Activated CD4-positive, alpha-beta memory T cell treated with anti-CD3 and anti-CD28 coated beads for 36 hours (primary cell): Measurements from ENCODE around the gene SIK2. TPM values are rescaled to one million over a fixed set of nuclear protein-coding genes. Genes with fewer than 3 reads are reported as not detected.
A peak's percentile ranks its signal among the peaks of the same experiment; 100 is the strongest.

Experiments
- CTCF ChIA-PET: fragments of 350-600 bp; sonication (Branson Sonifier 250); formaldehyde crosslinking; loops from one replicate; lab custom pipeline; 2021; ENCODE audit warnings: antibody characterized with exemption, inconsistent platforms; lab: Charles Lee
- POLR2A ChIA-PET: fragments of 350-600 bp; sonication (Branson Sonifier 250); formaldehyde crosslinking; loops from one replicate; lab custom pipeline; 2021; ENCODE audit warnings: antibody characterized with exemption; lab: Charles Lee
- DNase-seq: peaks from one replicate; pipeline ENCODE4 v3.0.0-alpha.2; 2020
- H3K27ac Mint-ChIP-seq: one replicate; pipeline ENCODE4 v1.8.0; 2021; ENCODE audit warnings: mixed read lengths
- H3K27me3 Mint-ChIP-seq: one replicate; pipeline ENCODE4 v1.8.0; 2021; ENCODE audit warnings: mixed read lengths
- H3K36me3 Mint-ChIP-seq: one replicate; pipeline ENCODE4 v1.8.0; 2021; ENCODE audit warnings: mixed read lengths
- H3K4me1 Mint-ChIP-seq: one replicate; pipeline ENCODE4 v1.8.0; 2021; ENCODE audit warnings: low read depth, mixed read lengths
- H3K4me3 Mint-ChIP-seq: one replicate; pipeline ENCODE4 v1.8.0; 2021; ENCODE audit warnings: mild to moderate bottlenecking, mixed read lengths
- H3K9me3 Mint-ChIP-seq: one replicate; pipeline ENCODE4 v1.8.0; 2021; ENCODE audit warnings: mixed read lengths
- intact Hi-C: fragments of 100-400 bp; cut with micrococcal nuclease; formaldehyde crosslinking; loops from one replicate; pipeline ENCODE4 v1.15.1; 2023
- total RNA-seq, 2 experiments: library from RNA; stranded (reverse); gene quantifications; one replicate each; pipeline ENCODE4 v1.2.3, GENCODE V29; 2021

Gene SIK2
- total RNA-seq, 2 experiments from 2014 or later = 4.6 to 6.2 TPM

DNA sequence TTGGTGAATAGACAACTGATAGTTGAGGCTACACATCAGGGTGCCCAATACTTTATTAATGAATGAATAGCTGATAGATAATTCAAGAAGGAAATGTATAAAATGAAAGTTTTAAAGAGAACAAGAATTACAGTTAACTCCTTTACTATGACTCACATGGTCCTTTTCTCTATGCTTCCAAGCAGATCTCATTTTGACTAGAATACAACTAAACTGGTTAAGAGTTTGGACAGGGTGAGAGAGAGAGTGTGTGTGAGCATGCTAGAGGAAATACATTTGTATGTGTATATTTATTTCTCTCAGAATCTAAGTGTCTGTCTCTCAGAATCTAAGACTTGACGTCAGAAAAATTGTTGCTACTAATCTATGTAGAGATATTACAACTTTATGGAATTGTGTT is 66.7 kb downstream of the SIK2 start:
- intact Hi-C loops = no loop called here
- Mint-ChIP-seq H3K9me3 (no peaks in the 10 kb centered on the region), H3K27me3 (no peaks in the 10 kb centered on the region), H3K36me3 (peaks cover 10% of the 10 kb centered on the region), H3K27ac (no peak overlapping the region), H3K4me3 (no peak overlapping the region), H3K4me1 (peaks cover 15% of the 10 kb centered on the region)
- DNase-seq = no peak
- CTCF ChIA-PET = interaction anchor here (0.6 kb wide), 1 partner anchor 141 kb away, joined by 3 read pairs; no protein-coding TSS in a partner anchor
- POLR2A ChIA-PET = no interaction called here

DNA sequence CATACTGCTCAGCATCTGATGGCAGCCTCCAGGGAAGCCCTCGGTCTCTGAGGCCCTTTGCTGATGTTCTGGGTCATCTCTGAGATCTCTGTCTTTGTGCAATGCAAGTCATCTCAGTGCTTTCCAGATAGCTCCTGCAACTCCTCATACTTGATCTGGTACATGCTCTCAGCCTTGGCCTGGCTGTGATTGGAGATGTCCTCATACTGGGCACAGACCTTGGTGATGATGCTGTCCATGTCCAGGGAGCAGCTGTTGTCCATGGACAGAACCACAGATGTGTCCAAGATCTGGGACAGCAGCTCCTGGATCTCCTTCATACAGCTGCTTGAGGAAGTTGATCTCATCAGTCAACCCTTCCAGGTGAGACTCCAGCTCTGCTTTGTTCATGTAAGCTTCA is 69.1 kb downstream of the SIK2 start:
- ChIA-PET POLR2A (no interaction called here), CTCF (no interaction called here)
- no peak for DNase-seq
- H3K9me3 Mint-ChIP-seq = peaks cover 4% of the 10 kb centered on the region
- peaks cover 15% of the 10 kb centered on the region for H3K4me1 Mint-ChIP-seq
- H3K4me3 Mint-ChIP-seq = no peak overlapping the region
- intact Hi-C loops = no loop called here
- peaks cover 23% of the 10 kb centered on the region for H3K36me3 Mint-ChIP-seq
- no peak overlapping the region for H3K27ac Mint-ChIP-seq
- no peaks in the 10 kb centered on the region for H3K27me3 Mint-ChIP-seq

DNA sequence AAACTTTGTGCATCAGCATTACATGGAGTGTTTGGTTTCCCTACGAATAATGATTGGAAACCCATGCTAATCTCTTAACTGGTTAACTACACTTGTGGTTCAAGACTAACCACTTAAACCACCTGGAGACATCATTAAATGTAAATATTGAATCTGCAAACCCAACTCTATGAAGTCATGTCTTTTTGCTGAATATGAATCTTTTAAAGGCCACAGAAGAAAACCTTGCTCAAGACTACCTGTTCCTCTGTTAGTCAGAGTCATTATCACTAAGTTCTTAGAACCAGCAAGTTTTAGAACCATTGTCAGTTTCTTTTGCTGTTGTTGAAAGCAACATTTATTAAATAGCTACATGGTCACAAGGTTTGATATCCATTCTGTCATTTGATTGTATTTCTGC is 70.7 kb downstream of the SIK2 start:
- peaks cover 4% of the 10 kb centered on the region for H3K9me3 Mint-ChIP-seq
- no peak for DNase-seq
- peaks cover 23% of the 10 kb centered on the region for H3K36me3 Mint-ChIP-seq
- peak overlapping the region; percentile 33 for H3K27ac Mint-ChIP-seq
- H3K4me1 Mint-ChIP-seq = peaks cover 15% of the 10 kb centered on the region
- intact Hi-C loops = loop anchor here (2.0 kb wide), 1 partner anchor 26 kb away; no protein-coding TSS in a partner anchor
- H3K27me3 Mint-ChIP-seq = no peaks in the 10 kb centered on the region
- POLR2A ChIA-PET = no interaction called here
- CTCF ChIA-PET = no interaction called here
- H3K4me3 Mint-ChIP-seq = no peak overlapping the region

DNA sequence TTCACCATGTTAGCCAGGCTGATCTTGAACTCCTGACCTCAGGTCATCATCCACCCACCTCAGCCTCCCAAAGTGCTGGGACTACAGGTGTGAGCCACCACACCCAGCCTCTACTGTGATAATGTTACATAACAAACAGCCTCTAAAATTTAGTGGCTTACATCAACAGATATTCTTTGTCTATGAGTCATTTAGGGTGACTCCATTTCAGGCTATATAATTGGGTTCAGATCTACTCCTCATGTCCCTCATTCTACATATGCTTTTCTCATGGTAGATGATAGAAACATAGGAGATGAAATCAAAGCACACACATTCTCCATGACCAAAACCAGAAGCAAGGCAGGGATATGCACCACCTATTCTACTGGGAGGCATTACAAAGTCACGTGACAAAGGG is 72.7 kb downstream of the SIK2 start:
- POLR2A ChIA-PET = no interaction called here
- DNase-seq = no peak
- Mint-ChIP-seq H3K36me3 (peaks cover 23% of the 10 kb centered on the region), H3K4me1 (peaks cover 10% of the 10 kb centered on the region), H3K9me3 (peaks cover 4% of the 10 kb centered on the region), H3K4me3 (no peak overlapping the region), H3K27ac (no peak overlapping the region), H3K27me3 (no peaks in the 10 kb centered on the region)
- CTCF ChIA-PET = no interaction called here
- intact Hi-C loops = no loop called here

DNA sequence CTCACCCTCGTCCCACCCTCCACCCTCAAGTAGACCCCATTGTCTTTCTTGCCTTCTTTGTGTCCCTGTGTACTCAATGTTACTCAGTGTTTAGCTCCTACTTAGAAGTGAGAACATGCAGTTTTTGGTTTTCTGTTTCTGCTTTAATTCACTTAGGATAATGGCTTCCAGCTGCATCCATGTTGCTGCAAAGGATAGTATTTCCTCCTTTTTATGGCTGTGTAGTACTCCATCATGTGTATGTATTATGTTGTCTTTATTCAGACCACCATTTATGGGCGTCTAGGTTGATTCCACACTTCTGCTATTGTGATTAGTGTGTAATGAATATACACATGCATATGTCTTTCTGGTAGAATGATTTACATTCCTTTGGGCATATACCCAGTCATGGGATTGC is 73.6 kb downstream of the SIK2 start:
- POLR2A ChIA-PET = no interaction called here
- Mint-ChIP-seq H3K4me1 (peaks cover 10% of the 10 kb centered on the region), H3K36me3 (peaks cover 23% of the 10 kb centered on the region), H3K27me3 (no peaks in the 10 kb centered on the region), H3K9me3 (peaks cover 4% of the 10 kb centered on the region), H3K27ac (no peak overlapping the region), H3K4me3 (no peak overlapping the region)
- CTCF ChIA-PET = no interaction called here
- intact Hi-C loops = no loop called here
- DNase-seq = no peak

DNA sequence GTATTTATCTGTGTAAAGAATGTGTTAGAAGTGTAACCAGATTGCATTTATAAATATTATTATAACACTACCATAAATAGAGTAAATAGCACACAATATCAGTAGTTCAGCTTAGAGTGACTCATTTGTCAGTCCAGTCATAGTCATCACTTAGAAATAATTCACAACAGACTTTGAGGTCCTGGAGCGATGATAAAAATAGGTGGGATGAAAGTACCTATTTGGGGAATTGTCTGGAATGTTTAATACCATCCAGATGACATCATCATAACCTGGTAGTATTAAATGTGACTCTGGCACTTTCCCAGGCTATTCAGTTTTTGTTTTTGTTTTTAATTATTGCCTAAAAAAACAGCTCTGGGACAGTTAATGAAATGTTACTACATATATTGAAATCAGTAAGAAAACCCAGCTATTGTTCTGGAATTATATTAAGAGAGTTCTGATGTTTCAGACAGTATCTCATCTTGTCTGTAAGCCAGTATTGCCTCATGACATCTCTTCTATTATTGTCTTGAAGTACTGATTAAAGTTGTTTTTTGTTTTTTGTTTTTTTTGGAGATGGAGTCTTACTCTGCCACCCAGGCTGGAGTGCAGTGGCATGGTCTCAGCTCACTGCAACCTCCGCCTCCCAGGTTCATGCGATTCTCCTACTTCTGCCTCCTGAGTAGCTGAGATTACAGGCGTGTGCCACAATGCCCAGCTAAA is 74.8 kb downstream of the SIK2 start:
- H3K36me3 Mint-ChIP-seq = peaks cover 16% of the 10 kb centered on the region
- intact Hi-C loops = no loop called here
- no peak overlapping the region for H3K27ac Mint-ChIP-seq
- no peak overlapping the region for H3K4me3 Mint-ChIP-seq
- DNase-seq = no peak
- ChIA-PET POLR2A (no interaction called here), CTCF (no interaction called here)
- H3K9me3 Mint-ChIP-seq = peaks cover 4% of the 10 kb centered on the region
- H3K4me1 Mint-ChIP-seq = peaks cover 10% of the 10 kb centered on the region
- no peaks in the 10 kb centered on the region for H3K27me3 Mint-ChIP-seq

DNA sequence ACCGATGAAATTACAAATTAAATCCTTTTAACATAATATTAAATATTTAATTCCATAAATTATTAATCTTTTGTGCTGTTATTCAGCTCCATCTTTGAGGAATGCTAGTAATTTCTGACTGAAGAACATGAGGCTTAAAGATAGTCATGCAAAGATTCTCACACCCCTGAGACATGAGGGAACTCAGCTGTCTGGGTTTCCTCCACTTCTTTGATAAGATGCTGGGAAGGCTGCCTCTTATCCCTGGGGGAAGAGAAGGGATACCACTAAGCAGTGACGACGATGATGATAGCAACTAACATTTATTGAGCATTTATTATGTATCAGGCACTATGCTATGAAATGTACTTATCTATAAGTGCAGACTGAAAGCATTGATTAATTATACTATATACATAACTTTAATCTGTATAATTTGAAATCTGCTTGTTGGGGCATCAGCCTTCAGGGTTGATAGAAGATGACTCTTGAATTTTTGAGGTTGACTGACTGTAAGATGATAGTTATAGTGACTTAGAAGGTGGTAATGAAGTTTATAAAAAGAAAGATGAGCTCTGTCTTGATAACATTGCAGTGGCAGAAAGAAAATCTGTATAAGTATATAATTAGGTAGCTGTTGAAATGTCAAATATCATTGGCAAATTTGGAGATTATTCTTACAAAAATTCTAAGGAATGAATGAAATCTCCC is 78.4 kb downstream of the SIK2 start:
- no peak overlapping the region for H3K4me3 Mint-ChIP-seq
- H3K4me1 Mint-ChIP-seq = no peaks in the 10 kb centered on the region
- intact Hi-C loops = no loop called here
- ChIA-PET CTCF (interaction anchor here (0.6 to 1.4 kb wide), 2 partner anchors 76 to 116 kb away, joined by 3 to 5 read pairs; no protein-coding TSS in a partner anchor), POLR2A (no interaction called here)
- H3K27ac Mint-ChIP-seq = no peak overlapping the region
- H3K27me3 Mint-ChIP-seq = no peaks in the 10 kb centered on the region
- no peak for DNase-seq
- peaks cover 7% of the 10 kb centered on the region for H3K36me3 Mint-ChIP-seq
- peaks cover 3% of the 10 kb centered on the region for H3K9me3 Mint-ChIP-seq

DNA sequence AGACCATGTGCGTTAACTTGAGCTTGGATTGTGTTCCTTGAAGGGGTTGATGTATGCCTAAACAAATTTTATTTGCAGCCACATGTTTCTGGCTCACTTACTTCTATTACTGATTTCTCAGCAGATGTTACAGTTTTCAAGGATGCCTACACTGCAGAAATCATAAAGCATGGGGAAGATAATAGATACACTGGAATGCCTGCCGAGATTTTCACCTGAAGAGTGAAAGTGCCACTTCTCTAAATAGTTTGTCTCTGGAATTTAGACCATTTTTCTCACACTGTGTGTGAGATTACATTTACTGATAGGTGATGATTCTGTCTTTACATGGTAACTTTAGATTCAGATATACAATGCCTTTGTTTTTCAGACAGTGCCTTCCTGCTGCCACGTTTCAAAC is 81.6 kb downstream of the SIK2 start:
- Mint-ChIP-seq H3K27me3 (no peaks in the 10 kb centered on the region), H3K27ac (no peak overlapping the region), H3K9me3 (no peaks in the 10 kb centered on the region), H3K4me3 (no peak overlapping the region), H3K4me1 (no peaks in the 10 kb centered on the region), H3K36me3 (peaks cover 9% of the 10 kb centered on the region)
- ChIA-PET CTCF (no interaction called here), POLR2A (no interaction called here)
- DNase-seq = no peak
- intact Hi-C loops = no loop called here

DNA sequence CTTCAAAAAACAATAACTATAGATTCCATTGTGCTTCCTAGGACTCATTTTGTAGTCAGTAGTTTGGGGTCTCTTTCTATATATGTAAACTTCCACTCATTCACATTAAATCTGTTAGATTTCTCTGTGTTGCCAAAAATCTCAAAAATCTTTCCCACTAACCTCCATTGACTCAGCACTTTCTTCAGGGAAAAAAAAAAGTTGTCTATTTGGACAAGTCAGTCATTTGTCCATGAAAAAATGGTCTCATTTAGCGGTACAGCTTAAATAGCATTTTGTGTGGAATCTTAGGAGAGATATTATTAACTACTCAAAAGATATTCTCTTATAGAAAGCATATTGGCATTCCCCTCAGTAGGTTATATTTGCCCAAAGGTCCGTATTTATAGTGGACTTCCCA is 82.0 kb downstream of the SIK2 start:
- intact Hi-C loops = no loop called here
- POLR2A ChIA-PET = no interaction called here
- H3K27ac Mint-ChIP-seq = no peak overlapping the region

DNA sequence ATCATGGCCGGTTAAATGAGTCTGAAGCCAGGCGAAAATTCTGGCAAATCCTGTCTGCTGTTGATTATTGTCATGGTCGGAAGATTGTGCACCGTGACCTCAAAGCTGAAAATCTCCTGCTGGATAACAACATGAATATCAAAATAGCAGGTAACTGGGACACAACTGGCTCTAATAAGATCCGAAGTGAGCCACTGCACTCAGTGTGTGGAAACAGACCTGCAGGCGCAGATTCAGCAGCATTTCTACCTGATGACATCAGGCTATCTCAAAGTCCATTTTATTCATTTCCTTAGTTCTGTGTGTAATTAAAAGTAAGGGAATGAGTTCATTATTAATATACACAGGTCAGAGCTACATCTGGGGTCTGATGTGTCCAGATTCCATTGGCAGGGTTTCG is 85.8 kb downstream of the SIK2 start:
- Mint-ChIP-seq H3K4me1 (no peaks in the 10 kb centered on the region), H3K36me3 (peaks cover 14% of the 10 kb centered on the region), H3K27ac (no peak overlapping the region), H3K9me3 (no peaks in the 10 kb centered on the region), H3K27me3 (no peaks in the 10 kb centered on the region), H3K4me3 (no peak overlapping the region)
- POLR2A ChIA-PET = no interaction called here
- intact Hi-C loops = no loop called here
- CTCF ChIA-PET = no interaction called here
- no peak for DNase-seq

More for the DNA sequence above, 82.0 kb downstream of the SIK2 start:
- CTCF ChIA-PET = interaction anchor here (1.0 kb wide), 1 partner anchor 80 kb away, joined by 3 read pairs; no protein-coding TSS in a partner anchor
- Mint-ChIP-seq H3K9me3 (no peaks in the 10 kb centered on the region), H3K4me1 (no peaks in the 10 kb centered on the region), H3K27me3 (no peaks in the 10 kb centered on the region), H3K36me3 (peaks cover 9% of the 10 kb centered on the region), H3K4me3 (no peak overlapping the region)
- no peak for DNase-seq

DNA sequence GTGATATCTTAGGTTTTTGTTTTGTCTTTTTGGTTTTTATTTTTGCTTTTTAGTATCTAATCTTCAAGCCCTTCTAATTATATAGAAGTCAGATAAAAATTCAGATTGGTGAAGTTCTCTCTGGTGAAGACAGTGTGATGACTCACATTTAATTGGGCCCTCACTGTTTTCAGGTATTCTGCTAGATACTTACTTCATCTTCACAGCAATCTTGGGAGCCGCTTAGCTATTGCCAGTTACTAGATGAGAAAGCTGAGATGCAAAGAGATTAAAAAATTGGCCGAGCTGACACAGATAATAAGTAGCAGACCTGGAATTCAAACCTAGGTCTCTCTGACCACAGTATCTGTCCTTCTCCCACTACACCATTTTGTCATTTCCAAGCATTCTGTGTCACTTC is 88.9 kb downstream of the SIK2 start:
- no peak overlapping the region for H3K4me3 Mint-ChIP-seq
- H3K27ac Mint-ChIP-seq = no peak overlapping the region
- POLR2A ChIA-PET = no interaction called here
- no peaks in the 10 kb centered on the region for H3K4me1 Mint-ChIP-seq
- H3K9me3 Mint-ChIP-seq = no peaks in the 10 kb centered on the region
- CTCF ChIA-PET = no interaction called here
- no peak for DNase-seq
- intact Hi-C loops = no loop called here
- H3K27me3 Mint-ChIP-seq = no peaks in the 10 kb centered on the region
- peaks cover 13% of the 10 kb centered on the region for H3K36me3 Mint-ChIP-seq

DNA sequence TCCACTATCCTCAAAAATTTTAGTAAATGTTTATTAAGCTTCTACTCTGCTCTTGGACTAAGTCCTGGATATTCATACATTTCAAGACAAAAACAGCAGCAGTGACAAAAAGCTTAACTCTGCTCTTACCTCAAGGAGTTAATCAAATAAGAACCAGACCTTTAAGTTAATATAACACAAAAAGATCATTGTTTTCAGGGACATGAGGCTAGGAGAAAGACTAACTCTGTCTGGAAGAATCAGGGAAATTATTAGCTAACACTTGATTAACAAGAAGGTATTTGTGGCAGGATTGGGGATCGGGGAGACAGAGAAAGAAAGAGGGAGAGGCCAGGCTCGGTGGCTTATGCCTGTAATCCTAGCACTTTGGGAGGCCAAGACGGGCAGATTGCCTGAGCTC is 89.5 kb downstream of the SIK2 start:
- no peaks in the 10 kb centered on the region for H3K27me3 Mint-ChIP-seq
- H3K4me3 Mint-ChIP-seq = no peak overlapping the region
- POLR2A ChIA-PET = no interaction called here
- intact Hi-C loops = no loop called here
- CTCF ChIA-PET = no interaction called here
- no peaks in the 10 kb centered on the region for H3K9me3 Mint-ChIP-seq
- no peaks in the 10 kb centered on the region for H3K4me1 Mint-ChIP-seq
- no peak overlapping the region for H3K27ac Mint-ChIP-seq
- DNase-seq = no peak
- H3K36me3 Mint-ChIP-seq = peaks cover 13% of the 10 kb centered on the region
